ENCODE data around the gene KAZALD1. TPM values are rescaled to one million over a fixed set of nuclear protein-coding genes. Genes with fewer than 3 reads are reported as not detected.

The KAZALD1 gene
- total RNA-seq, 1 donor from 2014 or later = 1.3 TPM

DNA sequence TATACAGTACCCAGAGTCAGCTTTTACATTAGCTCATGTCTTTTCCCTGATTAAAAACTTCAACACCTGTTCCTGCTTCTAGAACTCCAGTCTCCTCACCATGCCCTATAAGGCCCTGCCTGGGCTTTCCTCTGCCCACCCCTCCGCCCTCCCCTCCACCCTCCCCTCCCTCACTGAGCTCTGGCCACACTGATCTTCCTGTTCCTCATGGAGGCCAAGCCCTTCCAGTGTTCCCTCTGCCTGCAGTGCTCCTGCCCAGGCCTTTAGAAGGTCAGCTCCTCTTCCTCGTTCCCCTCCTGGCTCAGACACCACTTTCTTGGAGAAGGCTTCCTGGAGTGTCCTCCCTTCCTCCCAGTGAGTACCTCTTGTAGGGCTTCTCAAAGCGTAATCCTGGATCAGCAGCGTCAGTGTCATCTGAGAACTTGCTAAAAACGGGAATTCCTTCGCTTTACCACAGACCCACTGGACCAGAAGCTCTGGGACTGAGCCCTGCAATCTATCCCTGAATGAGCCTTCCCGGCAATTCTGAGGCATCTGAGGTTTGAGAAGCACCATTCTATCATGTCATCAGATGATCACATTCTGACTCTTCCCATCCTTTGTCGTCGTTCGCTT, 34.6 kb upstream of the KAZALD1 start:
- no peaks in the 10 kb centered on the region for H3K36me3 Mint-ChIP-seq (ENCODE audit: insufficient read depth)
- H3K4me1 Mint-ChIP-seq (ENCODE audit: low read depth) = peaks cover 11% of the 10 kb centered on the region
- no peak for DNase-seq (ENCODE audit: low spot score, unreplicated experiment)
- H3K9me3 Mint-ChIP-seq (ENCODE audit: low read depth) = no peaks in the 10 kb centered on the region
- peak overlapping the region; percentile 61 for H3K27ac Mint-ChIP-seq
- TF ChIP-seq, protein P1, sequence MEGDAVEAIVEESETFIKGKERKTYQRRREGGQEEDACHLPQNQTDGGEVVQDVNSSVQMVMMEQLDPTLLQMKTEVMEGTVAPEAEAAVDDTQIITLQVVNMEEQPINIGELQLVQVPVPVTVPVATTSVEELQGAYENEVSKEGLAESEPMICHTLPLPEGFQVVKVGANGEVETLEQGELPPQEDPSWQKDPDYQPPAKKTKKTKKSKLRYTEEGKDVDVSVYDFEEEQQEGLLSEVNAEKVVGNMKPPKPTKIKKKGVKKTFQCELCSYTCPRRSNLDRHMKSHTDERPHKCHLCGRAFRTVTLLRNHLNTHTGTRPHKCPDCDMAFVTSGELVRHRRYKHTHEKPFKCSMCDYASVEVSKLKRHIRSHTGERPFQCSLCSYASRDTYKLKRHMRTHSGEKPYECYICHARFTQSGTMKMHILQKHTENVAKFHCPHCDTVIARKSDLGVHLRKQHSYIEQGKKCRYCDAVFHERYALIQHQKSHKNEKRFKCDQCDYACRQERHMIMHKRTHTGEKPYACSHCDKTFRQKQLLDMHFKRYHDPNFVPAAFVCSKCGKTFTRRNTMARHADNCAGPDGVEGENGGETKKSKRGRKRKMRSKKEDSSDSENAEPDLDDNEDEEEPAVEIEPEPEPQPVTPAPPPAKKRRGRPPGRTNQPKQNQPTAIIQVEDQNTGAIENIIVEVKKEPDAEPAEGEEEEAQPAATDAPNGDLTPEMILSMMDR (IDR thresholded peaks at IDR 0.05; ENCODE audit: unreplicated experiment) = no peak
- peaks cover 32% of the 10 kb centered on the region for H3K27me3 Mint-ChIP-seq
- no peak overlapping the region for H3K4me3 Mint-ChIP-seq (ENCODE audit: low read depth)

DNA sequence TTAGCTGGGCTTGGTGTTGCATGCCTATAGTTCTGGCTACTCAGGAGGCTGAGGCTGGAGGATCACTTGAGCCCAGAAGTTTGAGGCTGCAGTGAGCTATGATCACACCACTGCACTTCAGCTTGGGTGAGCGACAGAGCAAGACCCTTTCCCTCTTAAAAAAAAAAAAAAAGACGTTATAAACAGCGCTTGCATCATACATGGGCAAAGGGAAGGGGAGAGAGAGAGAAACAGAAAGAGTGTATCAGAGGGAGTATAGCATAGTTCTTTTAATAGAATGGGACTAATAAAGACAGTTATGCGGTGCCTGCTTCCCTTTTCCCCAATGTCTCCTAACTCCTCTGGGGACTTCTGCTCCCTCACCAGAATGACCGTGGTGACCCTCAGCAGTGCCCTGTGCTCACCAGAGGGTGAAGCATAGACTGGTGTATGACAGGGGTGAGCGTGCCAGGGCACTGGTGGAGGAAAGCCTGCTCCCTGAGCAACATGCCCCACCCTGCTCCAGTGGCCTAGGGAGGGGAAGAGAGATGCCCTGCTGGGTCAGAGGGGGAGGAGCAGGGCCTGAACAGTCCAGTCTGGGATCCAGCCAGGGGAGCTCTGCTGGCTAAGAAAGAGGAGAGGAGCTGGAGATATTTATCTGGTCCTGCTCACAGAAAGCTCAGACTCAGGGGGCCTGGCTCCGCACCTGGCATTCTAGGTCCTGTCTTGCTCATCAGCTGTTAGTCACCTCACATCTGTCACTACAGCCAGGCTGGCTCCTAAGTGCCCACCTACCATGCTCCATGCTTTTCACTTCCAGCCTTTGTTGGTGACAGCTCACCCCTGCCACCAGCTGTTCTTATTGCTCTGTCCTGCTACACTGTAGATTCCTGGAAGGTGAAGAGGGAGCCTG, 33.1 kb upstream of the KAZALD1 start:
- Mint-ChIP-seq H3K4me1 (ENCODE audit: low read depth) (peaks cover 19% of the 10 kb centered on the region), H3K36me3 (ENCODE audit: insufficient read depth) (no peaks in the 10 kb centered on the region), H3K27me3 (peaks cover 44% of the 10 kb centered on the region), H3K4me3 (ENCODE audit: low read depth) (no peak overlapping the region), H3K27ac (no peak overlapping the region), H3K9me3 (ENCODE audit: low read depth) (no peaks in the 10 kb centered on the region)
- DNase-seq (ENCODE audit: low spot score, unreplicated experiment) = no peak
- TF ChIP-seq, protein P1 (IDR thresholded peaks at IDR 0.05; ENCODE audit: unreplicated experiment) = no peak

DNA sequence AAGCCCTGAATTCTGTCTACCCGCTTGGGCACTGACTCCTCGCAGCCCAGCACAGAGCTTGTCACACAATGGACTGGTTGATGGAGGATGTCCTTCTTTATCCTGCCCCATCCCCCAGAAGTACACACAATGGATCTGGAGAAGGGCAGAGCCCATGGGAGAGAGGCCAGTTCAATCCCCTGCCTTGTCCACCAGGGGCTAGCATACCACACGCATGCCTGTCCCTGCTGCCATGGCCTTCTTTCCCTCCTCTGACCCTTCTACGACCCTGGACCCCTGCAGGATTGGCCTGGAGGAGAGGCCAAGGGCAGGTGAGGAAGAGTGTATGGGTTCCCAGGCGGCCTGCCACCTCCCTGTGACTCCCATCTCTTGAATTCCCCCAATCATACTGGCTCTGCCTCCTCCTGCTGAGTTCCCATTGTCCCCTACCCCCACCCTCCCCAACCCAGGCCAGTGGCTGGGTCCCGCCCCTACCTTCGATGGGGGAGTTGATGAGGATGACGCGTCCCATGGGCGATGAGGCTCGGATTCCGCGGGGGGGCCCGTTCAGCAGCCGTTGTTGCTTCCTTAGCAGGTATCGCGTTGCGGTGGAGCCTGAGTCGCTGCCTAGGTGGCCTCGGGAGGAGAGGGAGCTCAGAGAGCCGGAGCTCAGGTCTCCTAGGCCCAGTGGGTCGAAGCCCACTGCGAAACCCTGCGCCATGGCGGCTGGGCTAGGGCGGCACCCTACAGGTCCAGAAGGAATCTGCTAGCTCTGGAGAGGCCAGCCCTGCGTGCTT, 32.1 kb upstream of the KAZALD1 start:
- DNase-seq (ENCODE audit: low spot score, unreplicated experiment) = no peak
- Mint-ChIP-seq H3K4me1 (ENCODE audit: low read depth) (peaks cover 23% of the 10 kb centered on the region), H3K27ac (peak overlapping the region; percentile 73), H3K4me3 (ENCODE audit: low read depth) (no peak overlapping the region), H3K27me3 (peaks cover 54% of the 10 kb centered on the region), H3K9me3 (ENCODE audit: low read depth) (no peaks in the 10 kb centered on the region), H3K36me3 (ENCODE audit: insufficient read depth) (no peaks in the 10 kb centered on the region)
- TF ChIP-seq, protein P1 (IDR thresholded peaks at IDR 0.05; ENCODE audit: unreplicated experiment) = peak; percentile 35

DNA sequence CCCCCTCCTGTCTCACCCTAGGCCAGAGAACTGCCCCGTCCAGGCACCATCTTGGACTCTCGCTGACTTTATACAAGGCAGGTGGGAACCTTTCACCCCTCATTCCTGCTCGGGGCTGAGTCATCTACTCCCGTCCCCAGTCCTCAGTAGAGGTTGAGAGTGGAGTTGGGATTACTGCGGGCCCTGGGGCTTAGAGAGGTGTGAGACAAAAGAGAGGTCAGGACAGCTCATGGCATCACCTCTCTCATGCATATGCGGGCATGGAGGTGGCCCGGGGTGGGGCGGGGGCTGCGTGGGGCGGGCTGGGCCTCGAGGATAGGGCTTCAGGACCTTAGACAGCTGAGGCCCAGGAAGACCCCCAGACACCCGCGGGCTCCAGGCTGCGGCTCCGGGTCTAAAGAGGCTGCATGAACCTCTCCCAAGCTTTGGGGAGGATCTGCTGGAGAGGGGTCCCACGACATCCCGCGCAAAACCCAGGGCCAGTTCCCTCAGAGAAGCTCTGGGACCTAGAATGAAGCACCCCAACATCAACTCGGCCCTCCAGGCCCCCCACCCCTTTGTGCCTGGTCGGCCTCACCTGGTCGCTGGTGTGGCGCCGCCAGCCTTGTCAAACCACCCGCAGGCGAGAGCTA, 31.2 kb upstream of the KAZALD1 start:
- Mint-ChIP-seq H3K9me3 (ENCODE audit: low read depth) (no peaks in the 10 kb centered on the region), H3K4me1 (ENCODE audit: low read depth) (peaks cover 24% of the 10 kb centered on the region), H3K27ac (no peak overlapping the region), H3K36me3 (ENCODE audit: insufficient read depth) (no peaks in the 10 kb centered on the region), H3K4me3 (ENCODE audit: low read depth) (peak overlapping the region; percentile 69), H3K27me3 (peaks cover 62% of the 10 kb centered on the region)
- no peak for DNase-seq (ENCODE audit: low spot score, unreplicated experiment)
- TF ChIP-seq, protein P1 (IDR thresholded peaks at IDR 0.05; ENCODE audit: unreplicated experiment) = no peak

Measured in progenitor cell of endocrine pancreas (in vitro differentiated cells).